H1 (cell line): Measurements from ENCODE around the gene KRT83. TPM values are rescaled to one million over a fixed set of nuclear protein-coding genes. Genes with fewer than 3 reads are reported as not detected.

ENCODE experiments used
- BRCA1 ChIP-seq: IDR thresholded peaks from 2 replicates; pipeline ENCODE4 v1.6.1; 2012; ENCODE audit warnings: low read depth, low read length, improper control_type of control experiment
- POLR2AphosphoS5 ChIP-seq: IDR thresholded peaks from 2 replicates; pipeline ENCODE4 v1.6.1; 2011; ENCODE audit warnings: low read depth, low read length
- SIN3A ChIP-seq, 2 experiments: IDR thresholded peaks in 1 of 2; conservative IDR thresholded peaks in 1 of 2; 2 replicates each; pipeline ENCODE4 v1.6.1; 2011 to 2012; ENCODE audit warnings: low read length in 2 of 2, improper control_type of control experiment in 1 of 2, low read depth in 1 of 2, mild to moderate bottlenecking in 1 of 2
- TAF1 ChIP-seq: IDR thresholded peaks from 2 replicates; pipeline ENCODE4 v1.6.1; 2011; ENCODE audit warnings: mild to moderate bottlenecking, low read depth, low read length
- polyA plus RNA-seq, 7 experiments: library from polyadenylated mRNA; depleted of rRNA in 3 of 7; stranded (reverse) in 5 of 7; unstranded in 2 of 7; fragments of >200 nt in 5 of 7; fragments of 200-250 nt in 2 of 7; gene quantifications; 1 replicate in 5 of 7; 2 replicates in 1 of 7; 4 replicates in 1 of 7; pipeline versions ENCODE4 v1.2.1 to v1.2.3, GENCODE V29; 2011 to 2013; ENCODE audit warnings: missing spikeins in 2 of 7, mixed read lengths in 2 of 7
- total RNA-seq: library from RNA; stranded (reverse); fragmentation: NEBNext Ultra II Directional; extraction: Animal tissue kit (Norgen Biotek cat#: 25700); gene quantifications from 2 replicates; pipeline ENCODE4 v1.2.1, GENCODE V29; 2021
- TF ChIP-seq, protein P1 (sequence below): IDR thresholded peaks from 2 replicates; pipeline ENCODE4 v1.6.1; 2012; ENCODE audit warnings: inconsistent platforms
- TF ChIP-seq, protein P2 (sequence below), 3 experiments: IDR thresholded peaks; 1 replicate in 2 of 3; 2 replicates in 1 of 3; pipeline versions ENCODE4 v1.5.1 to v1.6.1; 2011; ENCODE audit warnings: low read length in 3 of 3, mild to moderate bottlenecking in 3 of 3, inconsistent platforms in 2 of 3, low read depth in 1 of 3, moderate library complexity in 1 of 3; ENCODE audit not compliant: insufficient read depth in 1 of 3; ENCODE audit errors: control extremely low read depth in 1 of 3

Gene KRT83
- total and polyA plus RNA-seq, 2 of the 8 experiments (the other 6 are each of a cell fraction or from before 2014, with no cell fraction given): not detected

DNA sequence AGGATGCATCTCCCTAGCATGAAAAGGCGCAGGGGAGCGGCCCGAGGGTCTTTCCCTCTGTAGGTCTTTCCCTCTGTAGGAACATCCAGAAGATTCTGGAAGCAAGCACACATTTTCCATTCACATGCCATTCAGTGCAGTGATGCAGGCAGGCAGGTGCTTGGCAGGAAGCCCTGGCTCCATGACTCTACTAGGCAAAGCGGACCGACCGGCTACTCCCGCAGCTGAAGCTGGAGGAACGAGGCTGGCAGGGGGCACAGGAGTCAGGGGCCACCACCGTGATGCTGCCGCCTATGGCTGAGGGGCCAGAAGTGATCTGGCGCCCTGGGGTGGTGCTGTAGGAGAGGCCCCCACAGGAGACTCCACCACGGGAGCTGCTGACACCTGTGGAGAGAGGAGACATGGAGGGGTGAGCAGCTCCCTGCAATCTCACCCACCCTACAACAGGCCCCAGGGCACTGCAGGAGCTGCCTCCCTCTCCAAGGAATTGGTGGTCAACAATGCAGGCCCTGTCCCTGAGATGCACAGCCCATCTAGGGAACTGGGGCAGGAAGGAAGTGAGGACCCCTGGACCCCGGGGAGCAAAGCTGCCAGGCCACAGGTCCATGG, 39.6 kb upstream of the KRT83 start (continued):
- no peak for TF ChIP-seq SIN3A (conservative IDR thresholded peaks at IDR 0.05 in 1 of 2, IDR thresholded peaks at IDR 0.05 in 1 of 2; ENCODE audit: low read depth in 1 of 2, low read length in 2 of 2)
- TF ChIP-seq, protein P1, sequence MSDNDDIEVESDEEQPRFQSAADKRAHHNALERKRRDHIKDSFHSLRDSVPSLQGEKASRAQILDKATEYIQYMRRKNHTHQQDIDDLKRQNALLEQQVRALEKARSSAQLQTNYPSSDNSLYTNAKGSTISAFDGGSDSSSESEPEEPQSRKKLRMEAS: no peak
- no peak for TF ChIP-seq BRCA1
- no peak for TF ChIP-seq POLR2AphosphoS5
- TF ChIP-seq, protein P2, sequence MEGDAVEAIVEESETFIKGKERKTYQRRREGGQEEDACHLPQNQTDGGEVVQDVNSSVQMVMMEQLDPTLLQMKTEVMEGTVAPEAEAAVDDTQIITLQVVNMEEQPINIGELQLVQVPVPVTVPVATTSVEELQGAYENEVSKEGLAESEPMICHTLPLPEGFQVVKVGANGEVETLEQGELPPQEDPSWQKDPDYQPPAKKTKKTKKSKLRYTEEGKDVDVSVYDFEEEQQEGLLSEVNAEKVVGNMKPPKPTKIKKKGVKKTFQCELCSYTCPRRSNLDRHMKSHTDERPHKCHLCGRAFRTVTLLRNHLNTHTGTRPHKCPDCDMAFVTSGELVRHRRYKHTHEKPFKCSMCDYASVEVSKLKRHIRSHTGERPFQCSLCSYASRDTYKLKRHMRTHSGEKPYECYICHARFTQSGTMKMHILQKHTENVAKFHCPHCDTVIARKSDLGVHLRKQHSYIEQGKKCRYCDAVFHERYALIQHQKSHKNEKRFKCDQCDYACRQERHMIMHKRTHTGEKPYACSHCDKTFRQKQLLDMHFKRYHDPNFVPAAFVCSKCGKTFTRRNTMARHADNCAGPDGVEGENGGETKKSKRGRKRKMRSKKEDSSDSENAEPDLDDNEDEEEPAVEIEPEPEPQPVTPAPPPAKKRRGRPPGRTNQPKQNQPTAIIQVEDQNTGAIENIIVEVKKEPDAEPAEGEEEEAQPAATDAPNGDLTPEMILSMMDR (IDR thresholded peaks at IDR 0.05; ENCODE audit: control extremely low read depth in 1 of 3, insufficient read depth in 1 of 3, low read depth in 1 of 3, low read length in 3 of 3): no peak
- TF ChIP-seq TAF1: no peak
- TF ChIP-seq, all 59 proteins: peak for 0
